ENCODE results near the gene HSBP1.

The HSBP1 gene

DNA sequence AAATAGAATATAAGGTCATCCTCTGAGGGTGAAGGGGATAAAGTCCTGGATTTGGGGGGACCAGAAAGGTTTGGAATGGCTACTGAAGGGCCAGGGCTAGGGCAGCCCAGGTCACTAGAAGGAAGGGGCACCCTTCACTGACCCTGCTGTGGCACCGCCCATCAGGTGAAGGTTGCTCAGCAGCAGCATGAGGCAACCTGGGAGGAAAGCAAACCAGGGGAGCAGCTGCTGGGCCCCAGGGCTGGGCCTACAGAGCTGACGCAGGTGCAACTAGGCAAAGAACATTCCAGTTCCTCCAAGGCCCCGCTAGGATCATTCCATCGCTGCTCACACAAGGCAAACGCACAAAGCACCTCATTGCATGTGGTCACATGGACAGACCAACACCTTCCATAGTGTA lies 3.4 kb upstream of the HSBP1 start:
- DNase-seq, result no peak

DNA sequence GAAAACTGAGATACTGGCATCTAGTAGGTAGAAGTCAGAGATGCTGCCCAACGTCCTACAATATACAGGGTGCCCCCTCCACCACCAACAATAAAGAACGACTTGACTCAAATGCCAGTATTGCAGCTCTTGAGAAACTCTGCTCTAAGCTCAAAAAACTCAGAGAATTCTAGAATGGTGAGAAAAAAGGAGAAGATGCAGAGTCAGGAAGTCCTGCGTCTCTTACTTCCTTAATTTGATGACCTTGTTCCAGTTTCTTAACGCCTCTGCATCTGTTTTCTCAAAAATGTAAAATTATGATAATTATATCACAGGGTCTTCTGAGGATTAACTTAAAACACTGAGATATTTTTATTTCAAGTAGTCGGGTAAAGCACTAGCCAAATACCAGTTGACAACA lies 1.7 kb upstream of the HSBP1 start:
- DNase-seq, result no peak

DNA sequence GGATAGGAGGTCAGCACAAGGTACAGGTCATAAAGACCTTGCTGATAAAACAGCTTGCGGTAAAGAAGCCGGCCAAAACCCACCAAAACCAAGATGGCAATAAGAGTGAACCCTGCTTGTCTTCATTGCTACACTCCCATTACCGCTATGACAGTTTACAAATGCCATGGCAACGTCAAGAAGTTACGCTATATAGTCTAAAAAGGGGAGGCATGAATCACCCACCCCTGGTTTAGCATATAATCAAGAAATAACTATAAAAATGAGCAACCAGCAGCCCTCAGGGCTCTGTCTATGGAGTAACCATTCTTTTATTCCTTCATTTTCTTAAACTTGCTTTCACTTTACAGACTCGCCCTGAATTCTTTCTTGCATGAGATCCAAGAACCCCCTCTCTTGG lies 1.0 kb upstream of the HSBP1 start:
- no peak for DNase-seq

DNA sequence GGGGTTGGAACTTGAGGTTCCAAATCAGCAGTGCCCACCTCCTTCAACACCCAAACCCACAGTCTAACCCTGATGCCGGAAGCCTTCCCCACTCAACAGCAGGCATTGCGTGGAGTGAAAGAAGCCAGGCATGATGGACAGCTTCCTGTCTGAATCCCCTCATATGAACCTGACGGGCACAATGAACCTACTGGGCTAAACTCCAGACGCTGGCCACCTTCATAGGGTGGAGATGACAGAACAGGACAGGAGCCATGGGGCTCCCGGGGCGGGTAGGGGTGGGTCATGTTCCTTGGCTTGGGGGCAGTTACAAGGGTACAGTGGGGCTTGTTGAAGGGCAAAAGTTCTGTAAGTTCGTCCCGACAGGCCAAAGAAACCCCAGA lies 460 bp upstream of the HSBP1 start:
- no peak for DNase-seq

DNA sequence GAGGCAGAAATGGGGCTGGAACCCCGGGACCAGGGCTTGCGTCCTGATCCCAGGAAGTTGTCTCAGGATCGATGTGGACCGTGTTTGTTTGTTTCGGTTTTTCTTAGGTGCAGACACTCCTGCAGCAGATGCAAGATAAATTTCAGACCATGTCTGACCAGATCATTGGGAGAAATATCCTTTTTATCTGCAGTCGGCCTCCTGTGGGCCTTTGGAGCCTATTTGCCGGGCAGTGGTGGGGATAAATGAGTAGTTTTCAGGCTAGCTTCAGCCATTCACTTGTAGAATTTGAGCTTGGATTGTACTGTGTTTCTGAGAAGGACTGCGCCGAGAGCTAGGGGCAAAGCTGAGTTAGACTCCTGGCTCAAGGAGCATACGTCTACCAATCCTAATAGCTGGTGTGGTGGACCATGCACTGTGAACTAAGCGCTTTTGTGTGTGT lies 816 bp downstream of the HSBP1 start:
- DNase-seq, result no peak

DNA sequence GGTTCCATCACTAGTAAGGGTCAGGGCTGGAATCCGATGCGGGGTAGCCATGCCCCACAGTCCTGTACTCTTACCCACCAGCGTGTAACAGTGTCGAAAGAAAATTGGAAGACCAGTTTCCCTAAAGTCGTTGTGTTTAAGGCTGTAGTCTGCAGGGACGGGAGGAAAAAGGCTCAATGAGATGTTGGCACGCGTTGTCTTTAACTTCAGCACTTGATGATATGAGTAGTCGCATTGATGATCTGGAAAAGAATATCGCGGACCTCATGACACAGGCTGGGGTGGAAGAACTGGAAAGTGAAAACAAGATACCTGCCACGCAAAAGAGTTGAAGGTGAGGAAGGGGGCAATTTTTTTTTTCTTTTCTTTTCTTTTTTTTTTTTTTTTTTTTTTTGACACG lies 1.3 kb downstream of the HSBP1 start:
- DNase-seq, result no peak

DNA sequence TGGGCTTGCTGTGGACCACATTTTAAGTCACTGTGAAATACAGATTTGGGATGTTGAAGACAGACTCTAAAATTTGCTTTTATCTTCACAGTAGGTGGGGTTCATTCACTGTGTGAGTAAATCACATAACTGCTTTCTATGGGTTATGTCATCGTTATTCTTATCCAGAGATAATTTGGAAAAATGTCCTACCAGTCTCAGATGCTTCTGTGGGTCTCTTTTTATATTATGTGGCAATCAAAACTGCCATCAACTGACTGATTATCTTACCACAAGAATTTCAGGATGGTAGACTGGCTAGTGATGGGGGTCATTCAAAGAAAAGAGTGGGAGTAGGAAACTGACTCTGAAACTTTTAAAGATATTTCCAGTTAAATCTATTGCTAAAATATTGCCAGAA lies 3.1 kb downstream of the HSBP1 start:
- no peak for DNase-seq

DNA sequence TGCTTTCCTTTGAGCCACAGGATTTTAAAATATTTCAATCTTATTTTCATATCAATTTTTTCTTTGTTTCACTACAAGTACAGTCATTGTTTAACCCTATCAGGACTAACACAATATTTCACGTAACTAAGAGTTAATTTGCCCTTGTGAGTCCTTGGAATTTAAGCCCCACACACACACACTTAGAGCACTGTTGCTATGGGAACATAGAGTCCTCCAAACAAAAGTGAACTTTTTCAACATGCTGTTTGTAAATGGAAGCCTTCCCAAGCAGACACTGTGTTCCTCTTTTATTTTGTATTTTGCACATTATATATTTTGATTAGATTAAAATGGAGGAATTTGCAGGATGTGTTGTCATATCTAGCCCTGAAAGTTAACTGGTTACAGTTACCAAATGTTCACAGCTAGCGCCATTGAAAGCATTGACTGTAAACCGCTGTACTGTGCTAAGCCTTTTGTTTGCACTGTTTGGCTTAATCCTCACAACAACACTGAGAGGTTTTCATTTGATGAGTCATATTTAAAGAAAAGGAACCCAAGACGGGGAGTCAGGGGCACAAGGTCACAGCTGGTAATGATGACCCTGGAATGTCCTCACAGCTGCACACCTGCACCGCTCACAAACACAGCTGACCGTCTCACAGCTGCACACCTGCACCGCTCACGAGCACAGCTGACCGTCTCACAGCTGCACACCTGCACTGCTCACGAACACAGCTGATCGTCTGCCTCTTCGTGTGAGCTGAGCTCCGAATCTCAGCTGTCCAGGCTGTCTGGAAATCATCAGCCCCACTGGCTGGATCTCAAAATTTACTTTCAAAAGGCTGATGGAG lies 6.3 kb downstream of the HSBP1 start:
- DNase-seq, result peak; percentile 77

DNA sequence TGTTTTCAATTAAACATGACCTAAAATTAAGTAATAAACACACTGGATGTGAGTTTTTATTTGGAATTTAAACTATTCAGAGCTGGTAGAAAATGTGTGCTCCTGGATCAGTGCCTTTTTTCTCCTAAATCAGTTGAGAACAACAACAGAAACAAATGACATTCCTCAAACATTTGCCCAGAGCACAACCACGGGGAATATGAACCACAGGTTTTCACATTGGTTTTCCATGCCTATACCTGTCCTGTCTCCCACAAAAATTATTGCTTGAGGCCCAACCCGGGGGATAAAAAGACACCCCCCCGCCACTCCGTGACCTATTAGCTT lies 6.8 kb downstream of the HSBP1 start:
- DNase-seq, result no peak

DNA sequence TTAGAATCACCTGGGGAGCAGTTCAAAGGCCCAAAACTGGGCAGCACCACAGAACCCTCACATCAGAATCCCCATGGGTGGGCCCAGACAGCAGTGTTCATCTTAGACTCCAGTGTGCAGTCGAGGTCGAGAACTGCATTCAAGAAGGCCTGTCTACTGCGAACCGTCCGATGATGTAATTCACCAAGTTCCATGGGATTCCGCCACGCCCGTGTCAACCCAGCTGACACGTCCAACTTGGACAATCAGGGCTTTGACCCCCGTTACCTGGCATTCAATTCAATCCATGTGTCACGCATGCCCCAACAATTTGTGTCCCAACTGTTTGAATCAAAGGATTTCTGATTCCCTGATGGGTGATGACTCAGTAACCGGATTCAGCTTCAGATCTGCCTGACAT lies 9.2 kb downstream of the HSBP1 start:
- DNase-seq, result no peak

DNA sequence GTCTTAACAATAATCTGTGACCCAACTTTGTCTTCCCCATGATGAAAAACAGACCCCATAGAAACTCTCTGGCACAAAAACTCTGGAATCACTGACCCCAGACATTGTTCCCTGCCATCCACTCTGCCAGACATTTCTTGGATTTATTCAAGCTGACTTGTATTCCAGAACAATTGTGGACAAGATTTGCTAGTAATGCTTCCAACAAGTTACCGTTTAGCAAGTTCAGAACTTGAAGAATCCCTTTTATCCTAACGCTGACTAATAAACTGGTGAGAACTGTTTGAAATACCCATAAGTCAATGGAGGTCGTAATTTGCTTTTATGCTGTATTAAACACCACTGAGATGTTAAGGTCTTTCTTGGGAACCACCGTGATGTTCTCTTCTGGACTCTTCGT lies 10.5 kb downstream of the HSBP1 start:
- DNase-seq, result no peak

DNA sequence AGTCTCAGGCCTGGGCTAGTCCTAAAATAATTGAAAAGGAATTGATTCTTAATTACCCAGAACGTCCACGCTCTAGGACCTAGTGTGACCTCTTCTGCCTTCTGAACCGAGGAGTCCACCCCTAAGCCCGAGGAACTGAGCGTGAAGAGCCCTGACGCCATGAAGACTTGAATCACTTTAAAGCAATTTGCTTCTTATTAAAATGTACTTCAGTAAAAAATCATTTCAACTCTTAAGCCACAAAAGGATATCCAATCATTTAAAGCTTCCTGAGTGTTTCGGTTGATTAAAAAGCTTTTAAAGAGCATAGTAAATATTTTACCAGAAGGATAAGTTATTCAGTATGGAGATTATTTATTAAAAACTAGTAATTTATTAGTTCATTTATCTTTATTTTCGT lies 11.6 kb downstream of the HSBP1 start:
- DNase-seq, result no peak

DNA sequence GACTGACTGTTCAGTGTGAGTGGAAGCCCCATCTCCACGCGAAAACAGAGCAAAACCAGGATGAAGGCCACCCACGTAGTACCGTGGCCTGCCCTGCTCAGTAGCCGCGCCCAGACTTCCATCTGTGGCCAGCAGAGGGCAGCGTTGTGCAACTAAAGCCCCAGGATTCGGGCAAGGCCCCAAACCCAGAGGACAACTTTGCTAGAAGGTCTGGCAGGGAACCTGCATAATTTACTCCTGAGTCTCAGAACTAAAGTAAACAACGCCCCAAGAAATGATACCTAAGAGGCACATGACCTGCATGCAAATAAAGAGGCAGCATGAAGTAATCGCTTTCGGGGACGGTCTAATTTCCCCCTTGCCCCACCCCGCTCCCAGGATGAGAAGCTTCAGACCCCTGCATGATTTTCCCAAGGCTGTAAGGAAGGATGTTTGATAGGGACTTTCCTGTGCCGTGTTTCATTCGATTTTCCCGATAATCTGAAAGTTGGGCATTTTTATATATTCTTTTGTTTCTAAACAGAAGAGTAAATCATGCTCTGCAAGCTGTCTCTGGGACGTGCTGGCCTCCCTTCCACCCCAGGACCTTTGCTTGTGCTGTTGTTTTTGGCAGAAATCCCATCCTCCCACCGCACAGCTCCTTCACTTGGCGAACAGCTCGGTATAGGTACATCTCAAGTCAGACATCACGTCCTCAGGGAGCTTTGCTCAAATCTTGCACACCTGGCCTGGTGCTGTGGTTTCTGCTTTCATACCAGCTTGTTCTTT lies 18.6 kb downstream of the HSBP1 start:
- DNase-seq, result peak; percentile 64

DNA sequence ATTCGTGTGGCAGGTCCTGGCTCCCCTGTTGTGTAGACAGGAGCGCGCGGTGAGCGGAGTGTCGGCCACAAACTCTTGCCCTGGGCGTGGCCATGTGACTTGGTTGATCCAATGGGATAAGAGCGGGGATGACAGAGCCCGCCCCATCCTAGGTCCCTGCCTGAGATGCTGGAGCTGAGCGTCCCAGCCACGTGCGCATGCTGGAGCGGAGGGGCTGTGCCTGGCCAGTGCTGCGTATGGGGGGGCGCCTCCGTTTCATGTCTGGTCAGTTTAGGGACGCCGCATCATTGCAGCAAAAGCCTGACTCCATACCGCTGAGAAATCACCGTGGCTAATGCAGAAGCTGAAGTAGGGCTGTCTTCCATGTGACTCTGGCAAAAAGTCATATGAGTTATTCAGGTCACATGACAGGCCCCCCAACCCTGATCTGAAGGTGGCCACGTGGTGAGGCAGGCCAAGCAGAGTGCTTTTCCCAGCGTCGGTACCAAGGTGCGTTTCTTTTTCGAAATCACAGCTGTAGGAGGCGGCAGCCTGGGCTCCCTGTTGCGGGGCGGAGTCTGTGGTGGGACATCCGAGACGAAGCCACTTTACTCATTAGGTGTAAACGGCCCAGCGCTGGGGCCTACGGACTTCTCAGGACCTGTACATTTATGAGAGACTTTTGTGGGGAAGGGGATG lies 22.5 kb downstream of the HSBP1 start:
- DNase-seq, result no peak

DNA sequence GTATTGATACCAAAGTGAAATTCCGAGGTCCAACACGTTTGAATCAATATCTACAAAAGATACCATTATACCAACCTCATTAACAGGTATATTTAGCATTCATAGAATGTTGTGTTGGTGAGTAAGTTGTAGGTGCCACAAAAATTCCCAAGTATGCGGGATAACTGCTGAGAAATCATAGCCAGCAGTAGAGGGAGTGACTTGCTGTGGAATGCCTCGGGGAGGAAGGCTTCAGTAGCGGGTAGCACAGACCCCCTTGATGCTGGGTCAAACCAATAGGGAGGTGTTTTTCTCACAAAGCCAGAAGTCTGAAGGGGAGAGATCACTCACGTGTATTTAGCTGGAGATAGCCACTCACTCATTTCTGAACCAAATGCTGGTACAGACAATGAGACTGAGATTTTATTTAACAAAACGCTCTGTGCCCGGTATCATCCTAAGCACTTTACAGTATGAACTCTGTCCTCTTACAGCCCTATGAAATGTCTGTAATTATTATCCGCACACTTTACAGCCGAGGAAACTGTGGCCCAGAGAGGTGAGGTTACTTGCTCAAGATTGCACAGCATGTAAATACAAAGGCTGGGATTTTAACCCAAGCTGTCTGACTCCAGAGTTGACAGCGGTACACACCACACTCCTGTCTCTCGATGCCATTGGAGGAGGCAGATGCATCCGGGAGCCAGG lies 23.1 kb downstream of the HSBP1 start:
- DNase-seq, result no peak

DNA sequence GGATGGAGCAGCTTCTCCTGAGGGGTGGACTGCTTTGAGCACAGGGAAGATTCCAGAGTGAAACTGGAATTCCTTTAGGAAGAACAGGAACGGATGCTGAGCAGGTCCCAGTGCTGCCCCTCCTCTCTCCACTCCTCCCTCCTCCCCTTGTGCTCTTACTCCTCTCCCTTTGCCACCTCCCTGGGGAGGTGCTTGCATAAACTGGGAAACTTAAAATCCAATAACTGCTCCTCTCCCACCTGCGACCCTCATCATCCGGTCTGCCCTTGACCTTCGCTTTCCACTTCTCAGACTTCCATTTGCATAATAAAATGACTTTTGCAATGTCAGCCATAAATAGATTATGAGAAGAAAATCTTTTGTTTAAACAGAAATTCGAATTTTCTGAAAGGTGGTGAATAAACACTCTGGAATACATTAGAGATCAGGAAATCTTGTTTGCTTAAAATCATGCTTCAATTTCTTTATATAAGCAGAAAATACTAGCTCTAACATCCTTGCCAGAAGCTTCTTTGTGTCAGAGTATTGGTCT lies 23.7 kb downstream of the HSBP1 start:
- no peak for DNase-seq

DNA sequence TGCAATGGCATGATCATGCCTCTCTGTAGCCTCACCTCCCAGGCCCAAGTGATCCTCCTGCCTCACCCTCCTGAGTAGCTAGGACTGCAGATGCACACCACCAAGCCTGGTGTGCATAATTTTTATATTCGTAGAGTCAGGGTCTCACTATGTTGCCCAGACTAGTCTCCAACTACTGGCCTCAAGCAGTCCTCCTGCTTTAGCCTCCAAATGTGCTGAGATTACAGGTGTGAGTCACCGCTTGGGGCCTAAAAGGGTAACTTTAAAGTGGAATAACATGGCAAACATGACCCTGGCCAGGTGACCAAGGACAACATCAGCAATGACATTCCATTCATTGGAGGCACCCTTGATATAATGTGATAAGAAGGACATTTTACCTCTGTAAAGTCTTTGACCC lies 26.1 kb downstream of the HSBP1 start:
- DNase-seq, result no peak

DNA sequence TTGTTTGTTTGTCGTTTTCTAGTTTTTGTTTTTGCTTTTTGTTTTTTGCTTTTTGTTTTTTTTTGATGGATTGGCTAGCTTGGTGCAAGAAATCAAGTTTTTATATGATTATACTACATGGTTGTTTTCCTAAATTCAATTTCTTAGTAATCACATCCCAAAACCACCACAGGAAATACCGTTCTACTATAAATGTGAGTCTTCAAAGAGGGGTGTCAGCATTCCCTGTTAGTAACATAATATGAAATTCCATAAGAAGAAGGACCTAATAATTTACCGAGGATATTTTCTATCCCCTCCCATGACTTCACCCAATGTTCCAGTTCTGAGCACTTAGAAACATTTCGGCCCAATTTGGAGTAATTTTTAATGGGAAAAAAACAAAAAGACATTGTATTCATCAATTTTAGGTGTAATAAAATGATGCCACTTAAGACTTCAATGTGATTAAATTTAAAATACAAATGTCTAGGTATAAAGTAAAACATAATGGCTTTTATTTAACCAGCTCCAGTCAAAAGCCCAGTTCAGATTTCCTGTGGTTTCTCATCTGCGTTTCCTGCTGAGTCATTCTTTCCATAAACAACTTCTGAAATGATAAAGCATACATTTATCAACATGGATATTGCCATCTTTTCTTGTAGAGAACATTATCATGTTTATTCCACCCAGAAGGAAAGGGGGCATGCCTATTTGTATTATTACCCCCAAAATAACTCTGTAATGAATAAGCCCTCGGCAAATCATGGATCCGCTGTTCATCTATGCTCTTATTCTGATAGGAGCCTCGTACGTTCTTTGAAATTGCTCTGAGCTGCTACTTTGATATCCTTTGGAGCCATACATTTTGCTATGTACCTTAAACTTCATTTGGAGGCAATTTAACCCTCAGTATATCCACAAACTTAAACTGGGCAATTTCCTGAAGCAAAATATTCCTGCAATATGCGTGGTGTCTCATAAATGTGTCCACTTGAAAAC lies 28.1 kb downstream of the HSBP1 start:
- DNase-seq, result peak; percentile 6

DNA sequence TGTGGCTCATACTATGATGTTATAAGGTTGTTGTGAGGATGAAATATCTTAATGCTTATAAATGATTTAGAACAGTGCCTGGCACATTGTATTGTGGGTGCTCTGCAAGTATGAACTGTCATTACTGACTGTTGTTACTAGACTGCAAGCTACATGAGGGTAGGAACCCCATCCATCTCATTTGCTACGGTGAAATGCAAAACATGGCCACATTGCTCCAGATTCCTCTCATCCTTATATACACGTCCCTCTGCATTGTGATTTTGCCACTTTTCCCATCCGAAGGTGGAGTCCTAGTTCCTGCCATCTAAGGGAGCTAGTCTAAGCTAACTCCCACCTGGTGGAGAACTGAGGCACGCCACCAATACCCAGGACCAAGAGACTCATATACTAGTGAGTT lies 29.8 kb downstream of the HSBP1 start:
- DNase-seq, result no peak

DNA sequence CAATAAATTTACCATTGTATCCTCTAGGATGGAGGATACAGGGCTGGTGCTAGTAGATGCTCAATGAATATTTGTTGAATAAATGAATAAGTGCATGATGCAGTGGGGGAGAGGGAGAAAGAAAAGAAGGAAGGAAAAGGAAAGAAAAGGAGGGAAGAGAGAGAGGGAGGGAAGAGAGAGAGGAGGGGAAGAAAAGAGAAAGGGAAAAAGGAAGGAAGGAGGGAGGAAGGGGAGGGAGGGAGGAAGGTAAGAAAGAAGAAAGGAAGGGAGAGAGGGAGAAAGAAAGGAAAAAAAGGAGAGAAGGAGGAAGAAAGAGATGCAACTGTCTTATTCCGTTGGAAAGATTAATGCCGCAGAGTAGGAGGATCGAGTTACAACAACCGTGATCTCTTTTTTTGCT lies 30.4 kb downstream of the HSBP1 start:
- DNase-seq, result no peak

DNA sequence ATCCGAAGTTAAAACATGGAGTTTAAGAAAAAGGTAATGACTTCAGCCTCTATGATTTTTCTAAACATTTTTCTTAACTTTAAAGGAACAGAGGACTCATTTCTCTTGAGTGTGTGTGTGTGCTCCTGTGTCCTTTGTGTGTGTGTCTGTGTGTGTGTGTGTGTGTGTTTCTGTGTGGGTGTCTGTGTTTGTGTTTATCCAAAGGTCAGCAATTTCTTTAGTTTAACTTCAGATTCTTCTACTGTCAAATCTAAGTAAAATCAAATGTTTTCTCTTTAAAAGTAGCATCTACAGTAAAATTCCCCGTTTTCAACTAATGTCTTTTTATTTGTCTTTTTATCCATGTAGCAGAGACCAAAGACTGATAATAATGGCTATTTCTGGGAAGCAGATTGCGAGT lies 31.8 kb downstream of the HSBP1 start:
- DNase-seq, result no peak

DNA sequence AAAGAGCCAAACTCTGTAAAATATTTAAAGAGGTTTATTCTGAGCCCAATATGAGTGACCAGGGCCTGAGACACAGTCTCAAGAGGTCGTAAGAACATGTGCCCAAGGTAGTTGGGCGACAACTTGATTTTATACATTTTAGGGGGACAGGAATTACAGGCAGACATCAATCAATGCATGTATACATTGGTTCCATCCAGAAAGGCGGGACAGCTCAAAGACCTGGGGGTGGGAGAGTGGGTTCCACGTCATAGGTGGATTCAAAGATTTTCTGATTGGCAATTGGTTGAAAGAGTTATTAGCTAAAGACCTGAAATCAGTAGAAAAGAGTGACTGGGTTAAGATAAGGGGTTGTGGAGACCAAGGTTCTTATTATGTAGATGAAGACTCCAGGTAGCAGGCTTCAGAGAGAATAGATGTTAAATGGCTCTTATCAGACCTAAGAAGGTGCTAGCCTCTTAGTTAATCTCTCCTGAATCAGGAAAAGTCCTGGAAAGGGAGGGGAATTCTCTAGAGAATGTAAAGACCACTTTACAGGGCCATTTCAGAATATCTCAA lies 32.4 kb downstream of the HSBP1 start:
- no peak for DNase-seq

Data from COR-L47 (cell line).